Lower leg skin (tissue), 4 donors: ENCODE results near the gene EGR1. TPM values are rescaled to one million over a fixed set of nuclear protein-coding genes. Genes with fewer than 3 reads are reported as not detected.
A peak's percentile ranks its signal among the peaks of the same experiment; 100 is the strongest.
"Not testable (repeated sequence)": the region's sequence is repeated elsewhere in the genome, so short reads cannot be mapped to it uniquely, and the experiment has no call there.

Source experiments
- DNase-seq, 2 donors: peaks; one replicate each; pipeline ENCODE4 v3.0.0-alpha.2; 2019; ENCODE audit warnings: low spot score in 2 of 2
- H3K4me3 ChIP-seq: fragments of 200-600 bp; sonication (generic); 2 replicates; pipeline ENCODE4 v1.5.1; 2017; ENCODE audit warnings: mild to moderate bottlenecking, low read depth; ENCODE audit not compliant: poor library complexity, severe bottlenecking
- POLR2A ChIP-seq, 2 donors: fragments of 450-650 bp; IDR thresholded peaks; one replicate each; pipeline ENCODE4 v1.6.1; 2016 to 2017; ENCODE audit warnings: antibody characterized with exemption in 2 of 2, mild to moderate bottlenecking in 1 of 2, moderate library complexity in 1 of 2
- WGBS, 2 donors: methylation state at CpG; one replicate each; pipeline ENCODE4 v1.1.5; 2018; 5-methylcytosine and 5-hydroxymethylcytosine counted together
- intact Hi-C: fragments of 100-400 bp; cut with DNase I; formaldehyde crosslinking; loops from one replicate; pipeline ENCODE4 v1.15.0; 2023; ENCODE audit warnings: low total_unique reads
- total RNA-seq, 4 donors: library from RNA; depleted of rRNA; stranded (reverse); fragments of >200 nt; gene quantifications; one replicate each; pipeline ENCODE4 v1.1.0, GENCODE V29; 2016
- TF ChIP-seq, protein P1 (sequence below), 3 donors: fragments of 450-650 bp; IDR thresholded peaks; one replicate each; pipeline ENCODE4 v1.5.1; 2016; ENCODE audit warnings: antibody characterized with exemption in 3 of 3, mild to moderate bottlenecking in 3 of 3, moderate library complexity in 2 of 3

EGR1 gene
- total RNA-seq, 4 donors from 2014 or later, result 37.5 to 110 (median 47.8) TPM

DNA sequence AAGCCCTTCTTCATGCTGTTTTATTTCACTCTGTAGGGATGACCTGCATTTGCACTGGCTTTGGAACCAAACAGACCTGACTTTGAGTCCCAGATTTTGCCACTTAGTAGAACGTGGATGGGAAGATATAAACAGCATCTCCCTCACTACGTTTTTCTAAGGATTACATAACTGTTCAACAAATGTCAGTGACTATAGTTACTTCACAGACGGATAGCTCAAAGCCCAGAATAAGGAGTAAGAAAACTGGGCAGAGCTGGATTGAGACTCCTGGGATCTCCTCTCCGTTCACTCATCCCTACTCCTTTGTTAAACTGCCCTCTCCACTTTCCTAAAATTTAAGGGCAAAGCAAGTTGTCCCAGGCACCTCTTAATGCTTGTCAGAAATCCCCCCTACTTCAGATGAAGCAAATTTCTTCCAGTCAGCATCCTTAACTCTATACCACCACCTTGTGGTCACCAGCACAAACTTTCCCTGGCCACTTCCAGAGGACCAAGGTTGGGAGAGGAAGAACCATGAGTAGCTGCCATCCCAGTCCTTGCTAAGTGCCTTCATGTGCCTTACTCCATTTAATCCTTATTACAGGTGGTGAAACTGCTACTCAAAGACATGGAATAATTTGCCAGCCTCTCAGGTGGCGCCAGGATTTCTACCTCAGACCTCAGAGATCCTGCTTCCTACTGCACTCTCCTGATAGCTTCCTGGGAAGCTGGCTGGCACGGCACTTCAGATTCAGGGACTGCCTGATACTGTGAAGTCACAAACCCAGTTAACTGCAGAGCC, 38.4 kb downstream of the EGR1 start:
- H3K4me3 ChIP-seq, result no peak overlapping the region
- TF ChIP-seq POLR2A (IDR thresholded peaks at IDR 0.05), result no peak
- TF ChIP-seq, protein P1, sequence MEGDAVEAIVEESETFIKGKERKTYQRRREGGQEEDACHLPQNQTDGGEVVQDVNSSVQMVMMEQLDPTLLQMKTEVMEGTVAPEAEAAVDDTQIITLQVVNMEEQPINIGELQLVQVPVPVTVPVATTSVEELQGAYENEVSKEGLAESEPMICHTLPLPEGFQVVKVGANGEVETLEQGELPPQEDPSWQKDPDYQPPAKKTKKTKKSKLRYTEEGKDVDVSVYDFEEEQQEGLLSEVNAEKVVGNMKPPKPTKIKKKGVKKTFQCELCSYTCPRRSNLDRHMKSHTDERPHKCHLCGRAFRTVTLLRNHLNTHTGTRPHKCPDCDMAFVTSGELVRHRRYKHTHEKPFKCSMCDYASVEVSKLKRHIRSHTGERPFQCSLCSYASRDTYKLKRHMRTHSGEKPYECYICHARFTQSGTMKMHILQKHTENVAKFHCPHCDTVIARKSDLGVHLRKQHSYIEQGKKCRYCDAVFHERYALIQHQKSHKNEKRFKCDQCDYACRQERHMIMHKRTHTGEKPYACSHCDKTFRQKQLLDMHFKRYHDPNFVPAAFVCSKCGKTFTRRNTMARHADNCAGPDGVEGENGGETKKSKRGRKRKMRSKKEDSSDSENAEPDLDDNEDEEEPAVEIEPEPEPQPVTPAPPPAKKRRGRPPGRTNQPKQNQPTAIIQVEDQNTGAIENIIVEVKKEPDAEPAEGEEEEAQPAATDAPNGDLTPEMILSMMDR (IDR thresholded peaks at IDR 0.05), result peak in 1 of 3 donors; percentile 58
- WGBS, 2 donors, result 20 to 23% methylated on average over 6 of the region's 6 CpGs
- DNase-seq, result peak in 1 of 2 donors; percentile 85
- intact Hi-C loops, result loop anchor here (5.0 kb wide), 1 partner anchor 41 kb away; no protein-coding TSS in a partner anchor

DNA sequence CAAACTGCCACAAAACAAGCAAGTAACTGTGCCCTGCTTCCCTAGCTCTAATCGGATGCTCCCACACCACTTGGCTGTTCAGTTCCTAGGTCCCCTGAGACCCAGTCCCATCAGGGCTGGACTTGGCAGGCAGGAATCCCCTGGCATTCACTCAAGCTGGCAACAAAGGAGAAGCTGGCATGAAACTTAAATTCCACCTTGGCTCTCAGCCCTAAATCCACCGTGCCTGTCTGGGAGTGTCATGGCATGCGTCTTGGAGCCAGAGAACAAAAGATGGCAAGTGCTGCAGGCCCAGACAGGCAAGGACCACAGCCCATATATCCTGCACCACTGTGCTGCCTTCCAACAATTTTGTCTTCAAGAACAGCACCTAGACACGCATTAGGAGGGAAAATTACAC, 39.5 kb downstream of the EGR1 start:
- TF ChIP-seq, protein P1 (IDR thresholded peaks at IDR 0.05), result no peak
- no peak for TF ChIP-seq POLR2A (IDR thresholded peaks at IDR 0.05)
- no peak overlapping the region for H3K4me3 ChIP-seq
- 22 to 25% methylated on average over 4 of the region's 4 CpGs for WGBS, 2 donors
- peak; percentile 58 to 87 for DNase-seq
- intact Hi-C loops, result loop anchor here (5.0 kb wide), 1 partner anchor 42 kb away; no protein-coding TSS in a partner anchor

DNA sequence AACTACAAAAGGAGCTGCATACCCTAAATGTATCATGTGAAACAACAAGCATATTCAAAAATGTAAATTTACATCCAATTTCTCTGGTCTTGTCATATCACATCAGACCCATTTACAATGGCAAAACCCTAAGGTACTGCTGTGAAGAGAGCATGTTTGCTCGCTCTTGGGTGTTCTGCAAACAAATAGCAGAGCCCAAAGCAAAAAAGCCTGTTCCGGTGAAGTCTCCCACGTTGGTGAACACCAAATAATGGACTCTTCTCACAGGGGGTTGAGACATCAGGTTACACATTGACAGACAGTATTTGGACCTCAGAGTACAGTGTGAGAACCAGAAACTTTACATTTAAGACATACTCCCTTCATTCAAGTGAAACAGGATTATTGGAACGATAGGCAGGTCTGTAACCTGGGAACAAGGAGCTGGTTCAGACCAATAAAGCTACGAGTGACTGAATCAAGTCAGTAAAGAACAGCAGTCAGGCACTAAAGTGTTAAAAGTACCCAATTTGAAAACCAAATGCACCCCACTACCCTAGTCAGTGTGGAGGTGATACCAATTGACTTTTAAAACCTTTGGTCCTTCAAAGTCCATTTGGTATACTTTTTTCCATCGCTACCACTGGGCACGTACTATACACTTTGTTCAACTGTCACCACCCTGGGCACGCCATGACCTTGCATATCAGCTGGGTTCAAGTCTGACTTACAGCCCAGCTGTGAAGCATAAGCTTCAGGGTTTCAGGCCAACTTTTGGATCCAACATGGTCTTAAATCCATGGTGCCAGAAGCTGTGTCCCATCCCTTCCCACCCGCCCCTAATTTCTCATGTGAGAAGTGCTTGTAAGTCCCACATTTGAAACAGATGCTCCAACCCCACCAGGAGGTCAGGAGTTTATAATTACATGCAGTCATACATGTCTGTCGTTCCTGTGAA, 41.4 kb downstream of the EGR1 start:
- intact Hi-C loops, result no loop called here
- 69 to 79% methylated on average over 10 of the region's 10 CpGs for WGBS, 2 donors
- DNase-seq, result peak in 1 of 2 donors; percentile 72

DNA sequence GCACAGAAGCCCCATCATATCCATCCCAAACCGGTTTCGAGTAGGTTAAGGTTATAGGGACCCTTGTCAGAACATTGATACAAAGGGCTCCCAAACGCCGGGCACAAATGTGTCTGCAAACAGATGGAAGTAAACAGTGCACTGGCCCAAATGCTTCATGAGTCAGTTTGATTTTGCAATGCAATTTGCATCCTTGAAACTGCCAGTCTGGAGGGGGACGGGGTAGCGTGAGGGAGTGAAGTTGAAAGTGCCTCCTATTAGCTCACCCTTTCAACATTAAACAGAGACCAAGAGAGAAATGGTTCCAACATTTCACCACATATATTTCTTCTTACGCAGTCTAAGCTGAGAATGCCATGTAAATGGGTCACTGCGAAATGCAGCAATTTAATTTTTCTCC, 42.2 kb downstream of the EGR1 start:
- peak; percentile 50 to 90 for DNase-seq
- intact Hi-C loops, H3K4me3 ChIP-seq: not testable (repeated sequence)
- 57 to 67% methylated on average over 8 of the region's 8 CpGs for WGBS, 2 donors

More for the DNA sequence above, 41.4 kb downstream of the EGR1 start:
- no peak overlapping the region for H3K4me3 ChIP-seq
- TF ChIP-seq, protein P1 (IDR thresholded peaks at IDR 0.05), result no peak
- no peak for TF ChIP-seq POLR2A (IDR thresholded peaks at IDR 0.05)

DNA sequence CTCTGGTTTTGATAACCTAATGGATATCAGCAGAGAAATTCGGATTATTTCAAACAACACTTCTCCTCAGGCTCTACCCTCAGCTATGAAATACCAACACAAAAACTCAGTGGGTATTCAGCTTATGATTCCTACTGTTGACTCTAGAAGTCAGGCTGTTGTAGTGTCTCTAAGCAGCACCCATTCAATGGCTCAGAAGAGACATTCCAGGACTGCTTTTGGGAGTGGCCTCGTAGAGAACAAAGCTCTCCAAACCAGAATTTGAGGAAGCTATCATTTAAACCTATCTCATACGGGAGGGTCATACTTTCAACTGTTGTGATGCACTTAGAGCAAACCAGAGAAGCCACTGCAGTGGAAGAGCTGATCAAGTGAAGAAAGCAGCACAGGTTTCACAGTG, 43.7 kb downstream of the EGR1 start:
- no peak for TF ChIP-seq POLR2A (IDR thresholded peaks at IDR 0.05)
- TF ChIP-seq, protein P1 (IDR thresholded peaks at IDR 0.05), result no peak
- intact Hi-C loops, result no loop called here
- WGBS, 2 donors, result 44 to 45% methylated on average over 3 of the region's 3 CpGs
- DNase-seq, result no peak
- H3K4me3 ChIP-seq, result no peak overlapping the region

DNA sequence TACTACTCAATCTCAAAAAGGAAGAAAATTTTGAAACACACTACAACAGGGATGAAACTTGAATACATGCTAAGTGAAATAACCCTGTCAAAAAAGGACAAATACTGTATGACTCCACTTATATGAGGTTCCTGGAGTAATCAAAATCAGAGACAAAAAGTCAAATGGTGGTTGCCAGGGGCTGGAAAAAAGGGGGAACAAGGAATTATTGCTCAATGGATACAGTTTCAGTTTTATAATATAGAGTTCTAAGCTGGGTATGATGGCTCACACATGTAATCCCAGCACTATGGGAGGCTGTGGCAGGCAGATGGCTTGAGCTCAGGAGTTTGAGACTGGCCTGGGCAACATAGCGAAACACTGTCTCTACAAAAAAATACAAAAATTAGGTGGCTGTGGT, 48.7 kb downstream of the EGR1 start:
- WGBS, 2 donors, result 93 to 96% methylated on average over 1 of the region's 1 CpG
- H3K4me3 ChIP-seq, result no peak overlapping the region
- no peak for DNase-seq
- TF ChIP-seq, protein P1 (IDR thresholded peaks at IDR 0.05), result no peak
- TF ChIP-seq POLR2A (IDR thresholded peaks at IDR 0.05), result no peak
- intact Hi-C loops, result no loop called here
